Natural killer cell (primary cell): ENCODE measurements around the gene PRDX5. TPM values are rescaled to one million over a fixed set of nuclear protein-coding genes. Genes with fewer than 3 reads are reported as not detected.

Experiments used
- ATAC-seq, 3 donors: fragments of 150-1000 bp in 2 of 3; fragments of 200-7000 bp in 1 of 3; cut with Tn5 transposase; 1 replicate in 1 of 3; 2 replicates in 2 of 3; pipeline ENCODE4 v1.10.0; 2021; ENCODE audit warnings: mild to moderate bottlenecking in 2 of 3, moderate library complexity in 2 of 3
- DNase-seq, 2 donors: peaks; one replicate each; pipeline versions ENCODE4 v3.0.0 to v3.0.0-alpha.2; 2013 to 2021; ENCODE audit warnings: mixed read lengths in 1 of 2
- H3K27ac ChIP-seq: one replicate; pipeline ENCODE4 v1.5.1; 2013; ENCODE audit warnings: mild to moderate bottlenecking, low read length
- H3K27me3 ChIP-seq: one replicate; pipeline ENCODE4 v1.6.1; 2013; ENCODE audit warnings: low read length; ENCODE audit not compliant: control insufficient read depth, insufficient read depth
- H3K36me3 ChIP-seq: one replicate; pipeline ENCODE4 v1.6.1; 2013; ENCODE audit warnings: low read length; ENCODE audit not compliant: control insufficient read depth, insufficient read depth
- H3K4me1 ChIP-seq: one replicate; pipeline ENCODE4 v1.6.1; 2013; ENCODE audit warnings: low read length; ENCODE audit not compliant: control insufficient read depth, insufficient read depth
- H3K4me3 ChIP-seq: one replicate; pipeline ENCODE4 v1.5.1; 2013; ENCODE audit warnings: low read length
- H3K9me3 ChIP-seq: one replicate; pipeline ENCODE4 v1.6.1; 2013; ENCODE audit warnings: low read length; ENCODE audit not compliant: control insufficient read depth, insufficient read depth
- H3K27ac Mint-ChIP-seq, 2 donors: one replicate each; pipeline ENCODE4 v1.8.0; 2022; ENCODE audit warnings: mild to moderate bottlenecking in 2 of 2, mixed read lengths in 2 of 2, moderate library complexity in 1 of 2
- H3K27me3 Mint-ChIP-seq, 2 donors: one replicate each; pipeline ENCODE4 v1.8.0; 2022; ENCODE audit warnings: low read depth in 2 of 2, mixed read lengths in 2 of 2
- H3K36me3 Mint-ChIP-seq: one replicate; pipeline ENCODE4 v1.8.0; 2022; ENCODE audit warnings: mixed read lengths
- H3K4me1 Mint-ChIP-seq, 2 donors: one replicate each; pipeline ENCODE4 v1.8.0; 2022; ENCODE audit warnings: mixed read lengths in 2 of 2
- H3K4me3 Mint-ChIP-seq: one replicate; pipeline ENCODE4 v1.8.0; 2022; ENCODE audit warnings: mild to moderate bottlenecking, moderate library complexity, mixed read lengths
- H3K9me3 Mint-ChIP-seq, 2 donors: one replicate each; pipeline ENCODE4 v1.8.0; 2022; ENCODE audit warnings: mixed read lengths in 2 of 2
- WGBS: methylation state at CpG from one replicate; pipeline ENCODE4 v1.1.7; 2013; ENCODE audit warnings: missing lambda C conversion rate; ENCODE audit not compliant: insufficient coverage; 5-methylcytosine and 5-hydroxymethylcytosine counted together
- intact Hi-C: fragments of 100-400 bp; cut with micrococcal nuclease; formaldehyde crosslinking; loops from one replicate; pipeline ENCODE4 v1.14.2; 2022
- total RNA-seq, 4 donors: library from RNA; stranded (reverse); fragments of 120-200 nt in 1 of 4; gene quantifications; one replicate each; pipeline versions ENCODE4 v1.2.3 to v1.2.4, GENCODE V29; 2013 to 2022
- TF ChIP-seq, protein P1 (sequence below): fragments of 200-600 bp; IDR thresholded peaks from one replicate; pipeline ENCODE4 v1.8.0; 2022; ENCODE audit warnings: antibody characterized with exemption

The PRDX5 gene
- total RNA-seq, 3 donors from 2014 or later (not counting 1 experiment from before 2014, with no cell fraction given), result 85.9 to 104 (median 88.8) TPM

- no peak overlapping the region for H3K4me3 ChIP-seq
- Mint-ChIP-seq H3K27ac (no peak overlapping the region), H3K9me3 (no peaks in the 10 kb centered on the region), H3K4me1 (peaks cover 6 to 24% of the 10 kb centered on the region in 2 donors), H3K27me3 (peaks cover 43 to 62% of the 10 kb centered on the region in 2 donors), H3K4me3 (no peak overlapping the region), H3K36me3 (no peaks in the 10 kb centered on the region)
- intact Hi-C loops, result no loop called here
- H3K4me1 ChIP-seq, result peaks cover 26% of the 10 kb centered on the region
- TF ChIP-seq, protein P1, sequence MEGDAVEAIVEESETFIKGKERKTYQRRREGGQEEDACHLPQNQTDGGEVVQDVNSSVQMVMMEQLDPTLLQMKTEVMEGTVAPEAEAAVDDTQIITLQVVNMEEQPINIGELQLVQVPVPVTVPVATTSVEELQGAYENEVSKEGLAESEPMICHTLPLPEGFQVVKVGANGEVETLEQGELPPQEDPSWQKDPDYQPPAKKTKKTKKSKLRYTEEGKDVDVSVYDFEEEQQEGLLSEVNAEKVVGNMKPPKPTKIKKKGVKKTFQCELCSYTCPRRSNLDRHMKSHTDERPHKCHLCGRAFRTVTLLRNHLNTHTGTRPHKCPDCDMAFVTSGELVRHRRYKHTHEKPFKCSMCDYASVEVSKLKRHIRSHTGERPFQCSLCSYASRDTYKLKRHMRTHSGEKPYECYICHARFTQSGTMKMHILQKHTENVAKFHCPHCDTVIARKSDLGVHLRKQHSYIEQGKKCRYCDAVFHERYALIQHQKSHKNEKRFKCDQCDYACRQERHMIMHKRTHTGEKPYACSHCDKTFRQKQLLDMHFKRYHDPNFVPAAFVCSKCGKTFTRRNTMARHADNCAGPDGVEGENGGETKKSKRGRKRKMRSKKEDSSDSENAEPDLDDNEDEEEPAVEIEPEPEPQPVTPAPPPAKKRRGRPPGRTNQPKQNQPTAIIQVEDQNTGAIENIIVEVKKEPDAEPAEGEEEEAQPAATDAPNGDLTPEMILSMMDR, result no peak
- ATAC-seq (no peak), DNase-seq (no peak)
- H3K27me3 ChIP-seq, result peaks cover 60% of the 10 kb centered on the region
- H3K9me3 ChIP-seq, result no peaks in the 10 kb centered on the region
- H3K36me3 ChIP-seq, result no peaks in the 10 kb centered on the region
- WGBS, result 87% methylated on average over 2 of the region's 4 CpGs
- no peak overlapping the region for H3K27ac ChIP-seq
Observed at GRCh38 chr11:64295760-64296159, 22.2 kb upstream of the PRDX5 start.

- Mint-ChIP-seq H3K27me3 (peaks cover 43 to 62% of the 10 kb centered on the region in 2 donors), H3K4me1 (peaks cover 6 to 25% of the 10 kb centered on the region in 2 donors), H3K27ac (no peak overlapping the region), H3K9me3 (no peaks in the 10 kb centered on the region), H3K4me3 (no peak overlapping the region), H3K36me3 (no peaks in the 10 kb centered on the region)
- Histone ChIP-seq H3K4me3 (no peak overlapping the region), H3K4me1 (peaks cover 27% of the 10 kb centered on the region), H3K27ac (no peak overlapping the region), H3K27me3 (peaks cover 58% of the 10 kb centered on the region), H3K36me3 (no peaks in the 10 kb centered on the region), H3K9me3 (no peaks in the 10 kb centered on the region)
- 44% methylated on average over 1 of the region's 1 CpG for WGBS
- TF ChIP-seq, protein P1, result no peak
- intact Hi-C loops, result no loop called here
- ATAC-seq, result no peak
- no peak for DNase-seq
Observed at GRCh38 chr11:64296236-64296635, 21.7 kb upstream of the PRDX5 start.

DNA sequence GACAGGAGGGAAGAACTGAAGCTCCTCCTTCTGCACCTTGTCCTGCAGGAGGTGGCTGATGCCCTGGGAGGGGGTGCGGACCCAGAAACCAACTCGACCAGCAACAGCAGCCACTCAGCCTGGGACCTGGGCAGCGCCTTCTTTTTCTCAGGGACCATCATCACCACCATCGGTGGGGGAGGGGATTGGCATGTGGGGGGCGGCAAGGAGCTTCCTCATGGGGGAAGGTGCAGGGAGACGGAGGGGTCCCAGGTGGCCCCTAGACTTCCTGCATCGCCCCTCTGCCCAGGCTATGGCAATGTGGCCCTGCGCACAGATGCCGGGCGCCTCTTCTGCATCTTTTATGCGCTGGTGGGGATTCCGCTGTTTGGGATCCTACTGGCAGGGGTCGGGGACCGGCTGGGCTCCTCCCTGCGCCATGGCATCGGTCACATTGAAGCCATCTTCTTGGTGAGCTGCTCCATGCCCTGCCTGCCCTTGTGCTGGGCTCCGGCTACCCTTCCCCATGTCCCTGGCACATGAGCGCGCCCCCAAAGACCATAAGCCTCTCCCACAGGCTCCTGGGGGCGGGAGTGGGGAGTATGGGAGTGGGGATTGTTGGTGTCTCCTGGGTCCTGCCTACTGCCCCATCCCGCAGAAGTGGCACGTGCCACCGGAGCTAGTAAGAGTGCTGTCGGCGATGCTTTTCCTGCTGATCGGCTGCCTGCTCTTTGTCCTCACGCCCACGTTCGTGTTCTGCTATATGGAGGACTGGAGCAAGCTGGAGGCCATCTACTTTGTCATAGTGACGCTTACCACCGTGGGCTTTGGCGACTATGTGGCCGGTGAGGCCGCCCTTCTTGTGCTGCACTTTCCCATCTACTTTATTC is 20.9 kb upstream of the PRDX5 start:
- peaks cover 6 to 25% of the 10 kb centered on the region in 2 donors for H3K4me1 Mint-ChIP-seq
- no peak overlapping the region for H3K4me3 ChIP-seq
- peaks cover 30% of the 10 kb centered on the region for H3K4me1 ChIP-seq
- H3K27me3 ChIP-seq, result peaks cover 62% of the 10 kb centered on the region
- DNase-seq, result no peak
- no peak overlapping the region for H3K27ac Mint-ChIP-seq
- H3K36me3 Mint-ChIP-seq, result no peaks in the 10 kb centered on the region
- no peaks in the 10 kb centered on the region for H3K36me3 ChIP-seq
- intact Hi-C loops, result no loop called here
- 11% methylated on average over 31 of the region's 34 CpGs for WGBS
- no peak overlapping the region for H3K27ac ChIP-seq
- no peaks in the 10 kb centered on the region for H3K9me3 ChIP-seq
- H3K9me3 Mint-ChIP-seq, result no peaks in the 10 kb centered on the region
- no peak overlapping the region for H3K4me3 Mint-ChIP-seq
- TF ChIP-seq, protein P1, result no peak
- peaks cover 43 to 65% of the 10 kb centered on the region in 2 donors for H3K27me3 Mint-ChIP-seq
- ATAC-seq, result no peak
